HepG2 (cell line): ENCODE data around the gene RCHY1. TPM values are rescaled to one million over a fixed set of nuclear protein-coding genes. Genes with fewer than 3 reads are reported as not detected.

Experiments
- polyA plus RNA-seq, 8 experiments: library from polyadenylated mRNA; depleted of rRNA in 3 of 8; stranded (reverse) in 7 of 8; unstranded in 1 of 8; fragments of >200 nt; fragmentation: Illumina TruSeq in 4 of 8; extraction: Trizol in 4 of 8; gene quantifications; 2 replicates each; pipeline versions ENCODE4 v1.2.1 to v1.2.3, GENCODE V29; 2011 to 2016; ENCODE audit warnings: low read depth in 4 of 8, missing spikeins in 1 of 8, mixed read lengths in 1 of 8; ENCODE audit not compliant: insufficient read depth in 1 of 8
- total RNA-seq, 5 experiments: library from RNA; depleted of rRNA; stranded (reverse); fragments of >200 nt; fragmentation: Illumina TruSeq; extraction: Trizol; gene quantifications; 2 replicates each; pipeline ENCODE4 v1.2.3, GENCODE V29; 2016; ENCODE audit warnings: low read depth in 1 of 5

Gene RCHY1
- total and polyA plus RNA-seq, 2 of the 13 experiments (the other 11 are each of a cell fraction or from before 2014, with no cell fraction given), result 19.9 to 30.5 TPM

Other genes starting within 250 kb of the RCHY1 start
- gene THAP6, start 70 bp upstream of the RCHY1 start, total RNA-seq (2016; rRNA removed; fragmentation: Illumina TruSeq; extraction: Trizol), result 9.3 and 10.6 TPM in 2 replicates
- gene THAP6, start 70 bp upstream of the RCHY1 start, polyA plus RNA-seq (2011; rRNA removed), result 14.4 and 14.7 TPM in 2 replicates
- gene ODAPH, start 41.7 kb upstream of the RCHY1 start, total RNA-seq (2016; rRNA removed; fragmentation: Illumina TruSeq; extraction: Trizol), result not detected in 2 replicates
- 0.50 TPM in 1 of 2 replicates, not detected in the other for gene ODAPH, start 41.7 kb upstream of the RCHY1 start, polyA plus RNA-seq (2011; rRNA removed)
- not detected in 2 replicates for gene CDKL2, start 116.1 kb upstream of the RCHY1 start, total RNA-seq (2016; rRNA removed; fragmentation: Illumina TruSeq; extraction: Trizol)
- gene CDKL2, start 116.1 kb upstream of the RCHY1 start, polyA plus RNA-seq (2011; rRNA removed), result not detected in 2 replicates
- gene G3BP2, start 159.0 kb upstream of the RCHY1 start, total RNA-seq (2016; rRNA removed; fragmentation: Illumina TruSeq; extraction: Trizol), result 179 and 316 TPM in 2 replicates
- 45.9 and 51.7 TPM in 2 replicates for gene G3BP2, start 159.0 kb upstream of the RCHY1 start, polyA plus RNA-seq (2011; rRNA removed)
- gene USO1, start 210.2 kb upstream of the RCHY1 start, total RNA-seq (2016; rRNA removed; fragmentation: Illumina TruSeq; extraction: Trizol), result 87.7 and 111 TPM in 2 replicates
- gene USO1, start 210.2 kb upstream of the RCHY1 start, polyA plus RNA-seq (2011; rRNA removed), result 40.8 and 52.2 TPM in 2 replicates